ENCODE data around the gene ZFP3.
"Not testable (repeated sequence)": the region's sequence is repeated elsewhere in the genome, so short reads cannot be mapped to it uniquely, and the experiment has no call there.

ZFP3 gene

GRCh38 chr17:5124896-5125295 lies 46.6 kb downstream of the ZFP3 start:
- not testable (repeated sequence) for DNase-seq (ENCODE audit: low spot score)

- no peak for DNase-seq (ENCODE audit: low spot score)
Measured at GRCh38 chr17:5126719-5127488, 48.6 kb downstream of the ZFP3 start.

GRCh38 chr17:5127910-5128309 lies 49.6 kb downstream of the ZFP3 start:
- no peak for DNase-seq (ENCODE audit: low spot score)

GRCh38 chr17:5128387-5128786 lies 50.1 kb downstream of the ZFP3 start:
- not testable (repeated sequence) for DNase-seq (ENCODE audit: low spot score)

GRCh38 chr17:5128905-5129535 lies 50.8 kb downstream of the ZFP3 start:
- DNase-seq (ENCODE audit: low spot score): no peak

- DNase-seq (ENCODE audit: low spot score): not testable (repeated sequence)
Measured at GRCh38 chr17:5129770-5130169, 51.5 kb downstream of the ZFP3 start.

GRCh38 chr17:5130261-5130660 lies 52.0 kb downstream of the ZFP3 start:
- not testable (repeated sequence) for DNase-seq (ENCODE audit: low spot score)

GRCh38 chr17:5130687-5131086 lies 52.4 kb downstream of the ZFP3 start:
- not testable (repeated sequence) for DNase-seq (ENCODE audit: low spot score)

- DNase-seq (ENCODE audit: low spot score): no peak
Measured at GRCh38 chr17:5131146-5131715, 53.0 kb downstream of the ZFP3 start.

GRCh38 chr17:5131799-5132502 lies 53.7 kb downstream of the ZFP3 start:
- DNase-seq (ENCODE audit: low spot score): not testable (repeated sequence)

GRCh38 chr17:5132503-5133225 lies 54.4 kb downstream of the ZFP3 start:
- DNase-seq (ENCODE audit: low spot score): not testable (repeated sequence)

GRCh38 chr17:5133311-5133710 lies 55.0 kb downstream of the ZFP3 start:
- no peak for DNase-seq (ENCODE audit: low spot score)

GRCh38 chr17:5133961-5134360 lies 55.7 kb downstream of the ZFP3 start:
- not testable (repeated sequence) for DNase-seq (ENCODE audit: low spot score)

- DNase-seq (ENCODE audit: low spot score): not testable (repeated sequence)
Measured at GRCh38 chr17:5134571-5134970, 56.3 kb downstream of the ZFP3 start.

GRCh38 chr17:5135131-5135712 lies 57.0 kb downstream of the ZFP3 start:
- not testable (repeated sequence) for DNase-seq (ENCODE audit: low spot score)

GRCh38 chr17:5135726-5136579 lies 57.7 kb downstream of the ZFP3 start:
- no peak for DNase-seq (ENCODE audit: low spot score)

GRCh38 chr17:5136580-5137412 lies 58.5 kb downstream of the ZFP3 start:
- DNase-seq (ENCODE audit: low spot score): not testable (repeated sequence)

GRCh38 chr17:5137511-5138197 lies 59.4 kb downstream of the ZFP3 start:
- not testable (repeated sequence) for DNase-seq (ENCODE audit: low spot score)

- DNase-seq (ENCODE audit: low spot score): not testable (repeated sequence)
Measured at GRCh38 chr17:5138198-5138544, 59.9 kb downstream of the ZFP3 start.
